Fibroblast of the conjunctiva (primary cell): ENCODE results near the gene RGMA.
"Not testable (repeated sequence)": the region's sequence is repeated elsewhere in the genome, so short reads cannot be mapped to it uniquely, and the experiment has no call there.

Source experiments
- DNase-seq: peaks from one replicate; pipeline ENCODE4 v3.0.0-alpha.2; 2010; ENCODE audit warnings: low read depth

Gene RGMA

GRCh38 chr15:93034512-93034911, 54.5 kb downstream of the RGMA start:
- no peak for DNase-seq

GRCh38 chr15:93033434-93034045, 55.5 kb downstream of the RGMA start:
- no peak for DNase-seq

DNA sequence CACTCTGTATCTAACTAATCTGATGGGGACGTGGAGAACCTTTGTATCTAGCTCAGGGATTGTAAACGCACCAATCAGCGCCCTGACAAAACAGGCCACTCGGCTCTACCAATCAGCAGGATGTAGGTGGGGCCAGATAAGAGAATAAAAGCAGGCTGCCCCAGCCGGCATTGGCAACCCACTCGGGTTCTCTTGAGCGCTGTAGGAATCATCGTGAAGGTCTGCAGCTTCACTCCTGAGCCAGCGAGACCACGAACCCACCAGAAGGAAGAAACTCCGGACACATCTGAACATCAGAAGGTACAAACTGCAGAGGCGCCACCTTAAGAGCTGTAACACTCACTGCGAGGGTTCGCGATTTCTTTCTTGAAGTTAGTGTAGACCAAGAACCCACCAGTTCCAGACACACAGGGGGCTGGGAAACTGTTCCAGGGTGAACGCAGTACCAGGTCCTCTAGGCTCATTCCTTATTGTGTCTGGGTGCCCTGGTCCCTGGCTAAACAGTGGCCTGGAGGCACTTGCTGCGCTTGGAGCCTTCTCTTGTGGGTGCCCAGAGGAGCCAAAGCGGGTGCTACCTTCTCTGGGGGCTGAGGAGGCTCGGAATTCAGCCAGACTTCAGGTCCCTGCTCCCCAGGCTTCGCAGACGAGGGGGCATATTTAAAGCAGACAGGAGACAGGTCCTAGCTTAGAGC, 56.4 kb downstream of the RGMA start:
- not testable (repeated sequence) for DNase-seq

- DNase-seq: not testable (repeated sequence)
Observed at GRCh38 chr15:93031557-93032384, 57.2 kb downstream of the RGMA start.

DNA sequence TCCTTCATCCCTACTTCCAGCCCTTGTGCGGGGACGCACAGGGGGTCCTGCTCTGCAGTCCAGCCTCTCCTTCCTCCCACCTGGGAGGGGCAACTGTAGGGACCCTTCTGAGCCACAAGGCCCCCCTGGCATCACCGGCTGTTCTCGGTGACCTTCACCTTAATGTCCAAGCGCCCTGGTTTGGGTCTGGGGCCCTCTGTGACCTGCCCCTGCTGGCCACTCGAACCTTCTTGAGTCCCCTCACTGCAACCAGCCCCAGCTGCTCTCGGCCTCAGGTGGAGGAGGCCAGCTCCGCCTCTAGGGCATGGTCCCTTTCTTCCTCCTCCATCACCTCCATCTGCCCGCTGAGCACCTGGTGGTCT, 57.9 kb downstream of the RGMA start:
- no peak for DNase-seq

- peak; percentile 49 for DNase-seq
Observed at GRCh38 chr15:93030430-93031102, 58.4 kb downstream of the RGMA start.

GRCh38 chr15:93029836-93030429, 59.1 kb downstream of the RGMA start:
- DNase-seq: no peak

DNA sequence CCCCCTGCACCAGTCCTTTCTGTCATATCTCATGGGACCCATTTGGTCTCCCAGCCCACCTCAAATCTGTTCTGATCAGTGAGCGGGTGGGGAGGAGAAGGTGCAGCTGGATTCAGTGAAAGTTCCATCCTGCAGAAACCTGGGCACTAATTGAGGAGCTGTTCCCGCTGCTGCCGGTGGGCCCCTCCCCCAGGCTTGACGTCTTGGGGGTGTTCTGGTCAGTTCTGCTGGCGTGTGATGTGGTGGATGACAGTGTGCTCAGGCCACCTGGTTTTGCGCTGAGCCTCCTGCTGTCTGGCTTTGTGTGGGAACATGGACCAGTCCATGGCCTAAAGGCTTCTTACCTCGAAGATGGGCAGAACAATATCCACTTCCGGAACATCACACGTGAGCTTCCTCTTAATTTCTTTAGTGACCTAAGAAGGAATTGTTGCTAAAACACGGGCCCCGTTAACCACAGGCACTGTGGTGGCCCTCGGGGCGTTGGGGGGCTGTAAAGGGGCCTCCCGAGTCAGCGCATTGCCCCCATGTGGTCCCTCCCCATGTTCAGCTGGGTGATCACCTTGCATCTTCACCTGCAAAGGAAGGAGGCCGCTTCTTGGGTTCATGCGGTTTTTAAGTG, 59.7 kb downstream of the RGMA start:
- no peak for DNase-seq

DNA sequence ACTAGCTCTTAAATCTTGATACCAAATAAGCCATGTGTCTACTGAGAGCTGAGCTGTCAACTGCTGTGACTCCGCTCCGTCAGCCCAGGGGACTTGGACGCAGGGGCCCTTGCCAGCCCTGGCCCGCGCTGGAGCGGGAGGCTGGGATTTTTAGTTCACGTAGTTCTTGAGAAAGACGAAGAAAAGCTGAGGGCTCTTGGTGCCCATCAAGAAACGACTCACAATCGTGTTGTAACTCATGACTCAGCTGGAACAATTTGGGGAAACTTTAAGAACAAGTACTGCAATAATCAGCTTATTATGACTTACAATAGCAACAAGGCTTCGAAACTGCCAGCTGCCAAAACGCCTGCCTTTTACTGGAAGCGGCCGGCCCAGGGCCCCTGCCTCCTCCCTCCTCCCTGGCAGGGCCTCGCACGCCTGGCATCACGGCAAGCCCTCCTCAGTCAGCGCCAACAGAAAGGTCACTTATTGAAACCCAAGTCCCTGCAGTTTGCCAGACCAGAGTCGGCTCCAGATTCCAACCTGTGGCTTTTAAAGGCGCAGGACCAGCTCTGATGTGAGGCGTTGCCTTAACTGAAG, 60.3 kb downstream of the RGMA start:
- peak; percentile 98 for DNase-seq

DNA sequence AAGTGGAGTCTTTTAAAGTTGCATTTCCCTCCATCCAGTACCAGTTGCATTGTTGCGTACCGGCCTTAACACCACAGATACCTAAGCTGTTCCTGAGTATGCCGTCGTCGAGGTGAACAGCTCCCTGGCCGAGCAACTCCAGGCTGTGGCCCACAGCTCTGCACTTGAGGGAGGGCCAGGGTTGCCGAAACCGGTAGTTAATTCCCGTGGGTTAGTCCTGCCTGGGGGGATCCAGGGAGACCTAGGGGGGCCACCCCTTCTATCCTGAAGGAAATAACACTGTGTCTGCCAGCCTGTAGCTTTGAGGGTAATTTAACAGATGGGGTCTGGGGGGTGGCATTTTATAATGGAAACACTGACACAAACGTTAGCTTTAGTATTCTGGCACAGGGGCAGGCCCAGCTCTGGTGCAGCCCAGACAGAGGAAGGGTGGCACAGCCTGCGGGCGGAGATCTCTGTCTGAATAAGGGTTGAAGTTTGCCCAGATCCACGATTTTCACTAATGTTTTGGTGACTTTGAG, 60.8 kb downstream of the RGMA start:
- DNase-seq: no peak

GRCh38 chr15:93027413-93027812, 61.6 kb downstream of the RGMA start:
- DNase-seq: peak; percentile 51

DNA sequence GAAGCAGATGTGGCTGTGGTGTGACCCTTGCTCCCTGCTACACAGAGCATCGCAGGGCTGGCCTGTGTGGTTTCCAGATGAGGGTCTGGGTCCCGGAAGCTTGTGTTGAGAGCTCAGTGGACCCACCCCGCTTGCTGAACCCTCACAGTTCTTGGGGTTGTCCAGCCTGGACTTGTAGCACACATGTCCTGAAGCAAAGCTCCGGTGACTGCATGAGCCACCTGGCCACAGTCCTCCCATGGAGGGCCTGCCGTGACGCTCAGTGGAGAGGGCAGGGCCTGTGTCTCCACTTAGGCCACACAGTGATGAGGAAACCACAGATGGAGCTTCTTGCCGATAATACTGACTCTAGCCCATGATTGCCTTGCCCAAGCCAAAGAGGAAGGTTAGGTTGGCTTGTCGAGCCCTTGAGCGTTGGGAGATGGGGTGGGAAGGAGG, 62.6 kb downstream of the RGMA start:
- no peak for DNase-seq

DNA sequence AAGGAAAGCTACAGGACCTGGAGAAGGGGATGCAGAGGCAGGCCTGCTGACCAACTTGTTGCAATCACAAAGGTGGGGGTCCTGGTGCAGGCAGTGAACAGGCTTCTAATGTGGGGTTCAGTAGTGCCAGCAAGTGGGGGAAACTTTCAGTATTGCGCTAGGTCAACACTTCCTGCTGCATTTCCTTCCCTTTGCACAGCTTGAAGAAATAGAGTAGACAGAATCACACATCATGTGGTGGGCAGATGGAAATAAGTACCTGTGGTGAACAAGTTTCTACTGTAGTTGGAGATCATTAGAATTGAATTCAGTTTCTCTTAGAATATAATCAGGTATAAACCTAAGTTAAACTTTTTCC, 63.4 kb downstream of the RGMA start:
- DNase-seq: no peak

DNA sequence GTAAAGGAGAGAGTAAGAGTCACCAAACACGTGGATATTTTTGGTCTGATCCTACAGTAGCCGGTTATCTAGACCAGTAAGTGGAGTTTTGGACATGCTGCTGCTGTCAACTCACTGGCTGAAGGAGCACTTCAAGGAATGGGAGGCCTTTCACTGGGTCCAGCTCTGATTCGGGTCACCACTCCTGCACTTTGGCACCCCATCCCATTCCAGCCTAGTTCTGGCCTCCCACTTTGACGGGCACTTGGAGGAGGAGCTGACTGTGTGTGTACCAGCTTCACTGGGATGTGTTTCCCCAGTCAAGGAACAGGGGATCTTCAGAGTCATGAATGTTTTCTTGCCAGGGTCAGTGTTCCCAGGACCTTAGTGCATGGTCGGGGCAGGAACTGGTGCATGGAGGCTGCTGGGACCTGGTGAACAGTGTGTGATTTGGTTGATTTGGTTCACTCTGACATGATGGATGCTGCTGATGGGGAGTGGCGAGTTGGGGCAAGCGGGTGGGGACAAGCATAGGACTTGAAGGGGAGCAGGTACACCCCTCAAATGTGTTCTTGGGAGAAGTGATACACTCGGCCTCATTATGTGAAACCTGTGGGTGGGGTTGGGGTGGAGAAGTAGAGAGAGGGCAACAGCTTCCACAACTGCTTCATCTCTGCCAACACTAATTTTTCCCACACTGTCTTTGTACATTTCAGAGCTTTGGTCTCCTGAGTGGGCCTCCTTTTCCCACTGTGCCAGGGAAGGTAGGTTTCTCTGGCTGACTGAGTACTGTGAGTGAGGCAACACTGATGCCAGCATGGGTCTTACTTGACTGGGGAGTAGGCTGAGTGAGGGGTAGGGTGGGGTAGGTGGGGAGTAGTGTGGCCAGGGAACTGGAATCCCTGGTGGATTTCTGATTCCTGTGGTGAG, 64.0 kb downstream of the RGMA start:
- DNase-seq: no peak

DNA sequence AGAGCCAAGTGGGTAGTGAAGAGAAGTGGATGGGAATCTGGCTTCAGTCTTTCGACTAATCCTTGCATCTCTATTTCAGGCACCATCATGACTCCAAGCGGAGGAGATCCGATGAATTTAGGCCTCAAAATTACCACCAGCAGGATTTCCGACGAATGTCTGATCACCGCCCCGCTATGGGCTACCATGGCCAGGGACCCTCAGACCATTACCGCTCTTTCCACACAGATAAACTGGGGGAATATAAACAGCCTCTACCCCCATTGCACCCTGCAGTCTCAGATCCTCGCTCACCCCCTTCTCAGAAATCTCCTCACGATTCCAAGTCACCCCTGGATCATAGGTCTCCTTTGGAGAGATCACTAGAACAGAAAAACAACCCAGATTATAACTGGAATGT, 64.7 kb downstream of the RGMA start:
- DNase-seq: no peak

- no peak for DNase-seq
Observed at GRCh38 chr15:93020976-93021772, 67.8 kb downstream of the RGMA start.

DNA sequence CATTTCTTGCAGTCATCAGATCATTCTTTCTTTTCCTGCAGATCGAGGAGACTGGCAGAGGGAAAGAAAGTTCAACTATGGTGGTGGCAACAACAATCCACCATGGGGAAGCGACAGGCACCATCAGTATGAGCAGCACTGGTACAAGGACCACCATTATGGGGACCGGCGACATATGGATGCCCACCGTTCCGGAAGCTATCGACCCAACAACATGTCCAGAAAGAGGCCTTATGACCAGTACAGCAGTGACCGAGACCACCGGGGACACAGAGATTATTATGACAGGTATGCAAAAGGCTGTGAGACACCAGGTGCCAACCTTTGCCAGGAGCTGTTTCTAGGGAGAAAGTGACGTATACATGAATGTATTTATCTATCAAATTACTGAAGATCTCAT, 69.0 kb downstream of the RGMA start:
- no peak for DNase-seq

DNA sequence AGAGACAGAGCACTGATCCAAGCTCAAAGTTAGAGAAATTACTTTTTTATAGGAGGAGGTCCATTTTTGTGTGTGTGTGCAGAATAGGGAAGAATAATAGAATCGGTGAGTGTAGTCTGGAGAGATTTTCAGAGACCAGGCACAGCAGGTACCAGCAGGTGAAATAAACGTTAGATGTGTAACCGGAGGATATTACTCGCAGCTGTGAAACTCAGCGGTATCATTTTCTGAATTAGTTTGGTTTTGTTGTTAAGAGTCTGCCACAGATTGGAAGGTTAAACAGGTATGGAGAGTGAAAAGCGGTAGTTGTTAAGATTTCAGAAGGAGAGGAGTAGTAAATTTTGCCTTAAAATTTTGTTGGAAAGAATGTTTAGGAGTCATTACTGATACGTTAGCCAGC, 69.9 kb downstream of the RGMA start:
- no peak for DNase-seq

DNA sequence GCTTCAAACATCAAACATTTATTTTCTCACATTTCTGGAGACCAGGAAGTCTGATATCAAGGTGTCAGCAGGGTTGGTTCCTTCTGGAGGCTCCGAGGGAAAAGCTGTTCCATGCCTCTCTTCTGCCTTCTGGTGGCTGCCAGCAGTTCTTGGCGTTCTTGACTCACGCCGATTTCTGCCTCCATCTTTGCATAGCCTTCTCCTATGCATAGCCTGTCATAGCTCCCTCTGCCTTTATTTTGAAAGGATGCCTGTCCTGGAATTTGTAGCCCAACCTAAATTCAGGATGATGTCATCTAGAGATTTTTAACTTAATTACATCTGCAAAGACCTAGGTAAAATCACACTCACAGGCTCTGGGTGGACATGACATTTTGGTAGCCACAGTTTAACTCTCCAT, 70.4 kb downstream of the RGMA start:
- DNase-seq: no peak
